ENCODE data around the gene PTPN1.
A peak's percentile ranks its signal among the peaks of the same experiment; 100 is the strongest.

Gene PTPN1

DNA sequence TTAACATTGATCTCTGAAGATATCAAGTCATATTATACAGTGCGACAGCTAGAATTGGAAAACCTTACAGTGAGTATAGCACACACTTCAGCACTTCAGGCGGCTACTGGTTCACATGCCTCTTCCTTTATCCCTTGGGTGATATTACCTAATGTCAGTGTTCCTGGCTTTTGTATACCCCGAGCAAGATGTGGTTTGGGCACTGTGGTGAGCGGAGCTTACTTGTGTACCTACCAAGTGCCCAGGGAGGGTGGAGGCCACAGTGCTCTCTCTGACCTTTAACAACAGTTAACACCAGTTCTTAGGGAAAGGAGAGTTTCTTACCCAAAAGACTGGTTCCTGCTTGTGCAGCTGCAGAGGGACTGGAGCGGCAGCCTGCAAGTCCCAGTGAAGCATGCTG lies 64.4 kb downstream of the PTPN1 start:
- H4K20me1 ChIP-seq = peaks cover 33 to 98% (median 71%) of the 10 kb centered on the region in 11 experiments
- H3K4me2 ChIP-seq = no peak overlapping the region
- H3K4me3 ChIP-seq = no peak overlapping the region
- H3K9me3 ChIP-seq (replicated peaks in 1 of 11) = no peaks in the 10 kb centered on the region
- peaks cover 65 to 94% (median 84%) of the 10 kb centered on the region in 11 experiments for H3K36me3 ChIP-seq
- TF ChIP-seq Cebpa-rat (IDR thresholded peaks at IDR 0.05) = no peak
- no peaks in the 10 kb centered on the region for H3K27me3 ChIP-seq
- no peak overlapping the region for H3K27ac ChIP-seq
- peaks cover 40 to 47% (median 42%) of the 10 kb centered on the region in 10 experiments for H3K4me1 ChIP-seq
- no peak overlapping the region for H3K9ac ChIP-seq

DNA sequence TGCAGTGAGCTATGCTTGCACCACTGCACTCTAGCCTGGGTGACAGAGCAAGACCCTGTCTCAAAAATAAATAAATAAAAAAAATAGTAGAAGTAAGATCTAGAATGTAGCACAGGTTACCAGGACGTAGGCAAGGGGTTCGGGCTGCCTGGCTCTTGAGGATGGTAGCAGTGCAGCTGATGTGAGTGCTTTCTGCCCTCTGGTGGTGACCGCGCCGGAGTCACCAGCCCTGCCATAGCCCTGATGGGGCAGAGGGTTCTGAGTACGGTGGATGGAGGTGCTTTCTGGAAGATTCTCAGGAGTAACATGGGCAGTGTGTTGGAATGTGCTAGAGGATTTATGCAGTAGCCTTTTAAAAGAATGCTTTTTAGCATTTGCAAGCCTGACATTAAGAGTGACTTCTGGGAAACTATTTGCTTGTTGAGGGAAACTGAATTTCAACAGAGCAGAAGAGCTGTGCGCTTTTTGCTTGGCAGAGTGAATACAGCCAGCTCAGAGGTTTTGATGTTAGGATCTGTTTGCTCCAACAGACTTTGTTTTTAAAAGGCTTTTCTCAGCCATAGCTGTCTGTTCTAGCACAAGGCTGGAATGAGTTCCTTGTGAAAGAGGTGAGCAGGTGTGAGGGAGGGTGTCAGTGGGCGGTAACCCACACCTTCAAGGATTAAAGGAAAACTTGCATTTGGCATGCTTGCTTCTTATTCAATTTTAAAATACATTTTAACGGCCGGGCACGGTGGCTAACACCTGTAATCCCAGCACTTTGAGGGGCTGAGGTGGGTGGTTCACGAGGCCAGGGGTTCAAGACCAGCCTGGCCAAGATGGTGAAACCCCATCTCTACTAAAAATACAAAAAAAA lies 65.9 kb downstream of the PTPN1 start:
- Histone ChIP-seq H3K4me1 (peaks cover 25 to 33% (median 28%) of the 10 kb centered on the region in 10 experiments), H3K9me3 (replicated peaks in 1 of 11) (no peaks in the 10 kb centered on the region), H3K36me3 (peaks cover 77 to 100% (median 87%) of the 10 kb centered on the region in 11 experiments), H3K27me3 (no peaks in the 10 kb centered on the region), H4K20me1 (peaks cover 26 to 99% (median 71%) of the 10 kb centered on the region in 11 experiments), H3K27ac (no peak overlapping the region), H3K4me2 (no peak overlapping the region), H3K9ac (no peak overlapping the region), H3K4me3 (no peak overlapping the region)
- no peak for TF ChIP-seq Cebpa-rat (IDR thresholded peaks at IDR 0.05)

DNA sequence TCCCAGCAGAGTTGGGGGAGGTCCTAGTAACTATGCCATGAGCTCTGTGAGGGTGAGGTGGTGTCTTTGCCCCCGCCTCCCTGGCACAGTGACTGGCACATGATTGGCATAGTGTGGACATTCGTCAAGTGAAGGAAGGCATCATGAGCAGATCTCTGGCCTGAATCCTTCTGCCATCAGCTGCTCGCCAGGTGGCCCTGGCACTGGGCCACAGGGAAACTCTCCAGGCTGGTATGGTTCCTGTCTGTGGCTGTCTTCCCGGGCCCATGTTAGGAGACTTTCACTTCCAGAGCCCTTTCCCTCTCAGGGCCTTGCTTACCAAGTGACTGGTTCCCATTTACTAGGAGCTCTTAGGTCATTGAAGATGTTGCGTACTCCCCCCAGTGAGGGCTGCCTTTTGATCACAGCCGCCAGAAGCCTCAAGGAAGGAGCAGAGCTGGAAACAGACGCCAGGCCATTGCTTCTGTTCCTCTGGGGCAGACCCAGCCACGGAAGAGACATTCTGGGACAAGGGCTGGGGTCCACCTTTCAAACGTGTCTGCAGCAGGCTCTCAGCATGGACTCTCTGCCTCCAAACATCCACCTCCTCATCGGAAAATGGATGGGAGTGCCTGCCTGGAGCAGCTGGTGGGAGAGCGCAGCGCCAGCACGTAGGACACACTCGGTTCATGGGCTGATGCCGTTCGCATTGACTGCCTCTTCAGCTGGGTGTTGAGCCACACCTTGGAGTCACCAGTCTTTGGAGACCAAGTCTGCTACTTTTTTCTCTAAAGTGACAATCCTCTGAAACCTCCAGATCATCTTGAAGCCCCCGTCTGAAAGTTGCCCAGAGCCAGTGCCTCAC lies 67.2 kb downstream of the PTPN1 start:
- H4K20me1 ChIP-seq = peaks cover 21 to 97% (median 64%) of the 10 kb centered on the region in 11 experiments
- H3K9me3 ChIP-seq (replicated peaks in 1 of 11) = no peaks in the 10 kb centered on the region

DNA sequence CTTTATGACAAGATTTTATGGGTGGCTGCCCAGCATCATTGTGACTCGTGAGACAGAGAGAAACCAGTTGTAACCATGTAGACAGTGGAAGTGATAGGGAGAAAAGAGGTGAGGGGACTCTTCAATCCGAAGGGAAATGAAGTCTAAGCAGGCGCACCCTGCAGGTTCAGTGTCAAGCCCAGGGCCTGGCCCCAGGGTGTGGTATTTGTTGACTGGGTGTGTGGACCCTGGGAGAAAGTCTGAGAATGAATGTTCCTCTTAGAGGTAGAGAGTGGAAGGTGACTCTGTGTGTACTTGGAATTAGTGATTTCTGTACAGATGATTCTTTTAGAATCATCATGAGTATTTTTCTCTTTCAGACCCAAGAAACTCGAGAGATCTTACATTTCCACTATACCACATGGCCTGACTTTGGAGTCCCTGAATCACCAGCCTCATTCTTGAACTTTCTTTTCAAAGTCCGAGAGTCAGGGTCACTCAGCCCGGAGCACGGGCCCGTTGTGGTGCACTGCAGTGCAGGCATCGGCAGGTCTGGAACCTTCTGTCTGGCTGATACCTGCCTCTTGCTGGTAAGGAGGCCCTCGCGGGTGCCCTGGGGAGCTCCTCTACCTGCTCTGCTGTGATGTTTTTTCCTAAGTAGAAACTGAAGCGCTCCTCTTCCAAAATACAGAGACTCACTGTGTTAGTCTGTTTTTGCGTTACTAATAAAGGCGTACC lies 68.0 kb downstream of the PTPN1 start:
- peaks cover 12 to 26% (median 21%) of the 10 kb centered on the region in 10 experiments for H3K4me1 ChIP-seq
- no peak overlapping the region for H3K4me3 ChIP-seq
- peaks cover 21 to 97% (median 61%) of the 10 kb centered on the region in 11 experiments for H4K20me1 ChIP-seq
- H3K36me3 ChIP-seq = peaks cover 90 to 100% (median 99%) of the 10 kb centered on the region in 11 experiments
- no peak overlapping the region for H3K27ac ChIP-seq
- TF ChIP-seq Cebpa-rat (IDR thresholded peaks at IDR 0.05) = no peak
- 0 out of 22 replicates have a peak overlapping the region, but pooled peaks of 1 of the 11 experiments have one; percentile 4 for H3K9ac ChIP-seq
- no peaks in the 10 kb centered on the region for H3K27me3 ChIP-seq
- no peaks in the 10 kb centered on the region for H3K9me3 ChIP-seq (replicated peaks in 1 of 11)
- no peak overlapping the region for H3K4me2 ChIP-seq

More for the DNA sequence above, 67.2 kb downstream of the PTPN1 start:
- Histone ChIP-seq H3K27me3 (no peaks in the 10 kb centered on the region), H3K4me1 (peaks cover 17 to 27% (median 22%) of the 10 kb centered on the region in 10 experiments), H3K4me2 (no peak overlapping the region), H3K27ac (peak overlapping the region in 1 of 11 experiments; percentile 21; a peak in 1 of 22 replicates), H3K9ac (peak overlapping the region in 2 of 11 experiments; percentile 1 to 38; a peak in 1 of 22 replicates), H3K4me3 (no peak overlapping the region), H3K36me3 (peaks cover 81 to 100% (median 92%) of the 10 kb centered on the region in 11 experiments)
- TF ChIP-seq Cebpa-rat (IDR thresholded peaks at IDR 0.05) = no peak

DNA sequence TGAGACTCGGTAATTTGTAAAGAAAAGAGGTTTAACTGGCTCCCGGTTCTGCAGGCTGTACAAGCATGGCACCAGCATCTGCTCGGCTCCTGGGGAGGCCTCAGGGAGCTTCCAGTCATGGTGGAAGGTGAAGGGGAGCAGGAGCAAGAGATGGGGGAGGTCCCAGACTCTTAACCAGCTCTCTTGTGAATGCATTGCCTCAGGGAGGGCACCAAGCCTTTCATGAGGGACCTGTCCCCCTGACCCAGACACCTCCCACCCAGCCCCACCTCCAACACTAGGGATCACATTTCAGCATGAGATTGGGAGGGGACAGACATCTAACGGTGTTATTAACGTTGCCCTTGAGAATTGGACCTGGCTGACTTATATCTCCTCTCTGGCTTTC lies 68.6 kb downstream of the PTPN1 start:
- no peak overlapping the region for H3K27ac ChIP-seq
- H3K9ac ChIP-seq = 0 out of 22 replicates have a peak overlapping the region, but pooled peaks of 1 of the 11 experiments have one; percentile 4
- H3K4me2 ChIP-seq = no peak overlapping the region
- no peak for TF ChIP-seq Cebpa-rat (IDR thresholded peaks at IDR 0.05)
- no peaks in the 10 kb centered on the region for H3K9me3 ChIP-seq (replicated peaks in 1 of 11)
- H3K4me3 ChIP-seq = no peak overlapping the region
- no peaks in the 10 kb centered on the region for H3K27me3 ChIP-seq
- H3K36me3 ChIP-seq = peaks cover 95 to 100% (median 99%) of the 10 kb centered on the region in 11 experiments
- H4K20me1 ChIP-seq = peaks cover 17 to 97% (median 56%) of the 10 kb centered on the region in 11 experiments; a peak in 21 of 22 replicates
- H3K4me1 ChIP-seq = peaks cover 9 to 26% (median 16%) of the 10 kb centered on the region in 10 experiments

DNA sequence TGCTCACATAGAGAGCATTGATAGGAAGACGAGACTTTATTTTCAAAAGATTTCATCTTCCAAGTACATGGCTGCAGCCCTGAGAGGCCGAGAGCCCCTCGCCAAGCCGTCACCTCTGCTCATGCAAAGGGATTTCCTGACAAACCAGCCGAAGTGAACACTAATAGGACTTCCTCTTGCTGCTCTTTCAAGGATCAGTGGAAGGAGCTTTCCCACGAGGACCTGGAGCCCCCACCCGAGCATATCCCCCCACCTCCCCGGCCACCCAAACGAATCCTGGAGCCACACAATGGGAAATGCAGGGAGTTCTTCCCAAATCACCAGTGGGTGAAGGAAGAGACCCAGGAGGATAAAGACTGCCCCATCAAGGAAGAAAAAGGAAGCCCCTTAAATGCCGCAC lies 69.3 kb downstream of the PTPN1 start:
- Histone ChIP-seq H3K9me3 (replicated peaks in 1 of 11) (no peaks in the 10 kb centered on the region), H3K36me3 (peaks cover 93 to 99% (median 97%) of the 10 kb centered on the region in 11 experiments)
- TF ChIP-seq Cebpa-rat (IDR thresholded peaks at IDR 0.05) = no peak

DNA sequence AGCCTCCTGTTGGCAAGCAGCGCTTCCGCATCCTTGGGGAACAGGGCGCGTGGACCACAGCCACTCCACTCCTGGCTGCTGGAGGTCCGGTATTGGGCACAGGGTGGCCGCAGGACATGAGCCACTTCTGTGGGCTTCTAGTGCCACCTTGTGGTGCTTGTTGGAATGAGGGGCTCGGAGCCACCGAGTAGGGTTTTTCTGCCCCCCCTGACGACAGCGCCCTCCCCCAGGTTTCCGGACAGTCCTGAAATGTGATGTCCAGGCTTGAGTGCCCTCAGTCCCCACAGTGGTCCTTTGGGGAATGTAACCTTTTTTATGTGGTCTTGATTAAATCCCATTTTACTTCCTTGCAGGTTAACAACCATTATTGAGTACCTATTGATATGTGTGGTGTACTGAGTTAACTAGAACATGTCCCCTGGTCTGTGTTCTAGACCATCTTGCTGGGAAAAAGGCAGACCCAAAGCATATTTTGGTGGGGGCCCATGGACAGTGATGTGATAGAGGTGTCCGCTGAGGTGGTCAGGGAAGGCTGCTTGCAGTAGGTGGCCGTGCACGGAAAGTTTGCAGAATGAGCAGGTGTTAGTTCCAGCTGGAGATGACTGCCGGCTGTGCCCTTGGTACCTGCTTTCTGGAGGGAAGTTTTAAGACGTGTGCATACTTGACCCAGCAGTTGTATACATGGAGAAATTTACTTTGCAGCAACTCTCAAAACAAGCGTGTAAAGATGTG lies 70.0 kb downstream of the PTPN1 start:
- no peak for TF ChIP-seq Cebpa-rat (IDR thresholded peaks at IDR 0.05)
- no peak overlapping the region for H3K4me3 ChIP-seq
- peaks cover 9 to 21% (median 14%) of the 10 kb centered on the region in 10 experiments for H3K4me1 ChIP-seq
- H4K20me1 ChIP-seq = peaks cover 17 to 91% (median 43%) of the 10 kb centered on the region in 11 experiments; a peak in 19 of 22 replicates
- no peak overlapping the region for H3K27ac ChIP-seq
- H3K27me3 ChIP-seq = no peaks in the 10 kb centered on the region
- no peak overlapping the region for H3K4me2 ChIP-seq
- H3K9me3 ChIP-seq (replicated peaks in 1 of 11) = no peaks in the 10 kb centered on the region
- H3K36me3 ChIP-seq = peaks cover 89 to 99% (median 97%) of the 10 kb centered on the region in 11 experiments
- no peak overlapping the region for H3K9ac ChIP-seq

More for the DNA sequence above, 69.3 kb downstream of the PTPN1 start:
- H3K4me1 ChIP-seq = peaks cover 9 to 21% (median 14%) of the 10 kb centered on the region in 10 experiments
- no peak overlapping the region for H3K4me2 ChIP-seq
- no peak overlapping the region for H3K9ac ChIP-seq
- peaks cover 17 to 92% (median 48%) of the 10 kb centered on the region in 11 experiments; a peak in 20 of 22 replicates for H4K20me1 ChIP-seq
- H3K4me3 ChIP-seq = no peak overlapping the region
- H3K27ac ChIP-seq = no peak overlapping the region
- no peaks in the 10 kb centered on the region for H3K27me3 ChIP-seq

Measured in BLaER1 treated with 17β-estradiol and CSF1 and Interleukin-3, amounts not matched to agents 10 nM and 100 nM (cell line).